CD4-positive, alpha-beta memory T cell (primary cell): ENCODE results near the gene HMCN2. TPM values are rescaled to one million over a fixed set of nuclear protein-coding genes. Genes with fewer than 3 reads are reported as not detected.
"Not testable (repeated sequence)": the region's sequence is repeated elsewhere in the genome, so short reads cannot be mapped to it uniquely, and the experiment has no call there.

Source experiments
- CTCF ChIA-PET: fragments of 350-600 bp; sonication (Branson Sonifier 250); formaldehyde crosslinking; loops from one replicate; lab custom pipeline; 2021; ENCODE audit warnings: inconsistent platforms; ENCODE audit not compliant: partially characterized antibody; lab: Charles Lee
- POLR2A ChIA-PET: fragments of 350-600 bp; sonication (Branson Sonifier 250); formaldehyde crosslinking; loops from one replicate; lab custom pipeline; 2021; ENCODE audit not compliant: partially characterized antibody; lab: Charles Lee
- DNase-seq, 5 donors: peaks; one replicate each; pipeline versions ENCODE4 v3.0.0 to v3.0.0-alpha.2; 2020 to 2022; ENCODE audit warnings: mixed read lengths in 1 of 5
- H3K27ac ChIP-seq: one replicate; pipeline ENCODE4 v1.7.0; 2013; ENCODE audit warnings: low read depth, low read length
- H3K27me3 ChIP-seq: 2 replicates; pipeline ENCODE4 v1.7.0; 2013; ENCODE audit warnings: mild to moderate bottlenecking, low read length, moderate library complexity; ENCODE audit not compliant: insufficient read depth
- H3K36me3 ChIP-seq: 2 replicates; pipeline ENCODE4 v1.7.0; 2013; ENCODE audit warnings: mild to moderate bottlenecking, low read length, moderate library complexity; ENCODE audit not compliant: insufficient read depth
- H3K4me1 ChIP-seq: 2 replicates; pipeline ENCODE4 v1.7.0; 2013; ENCODE audit warnings: mild to moderate bottlenecking, low read length, moderate library complexity; ENCODE audit not compliant: insufficient read depth
- H3K4me3 ChIP-seq, 2 donors: one replicate each; pipeline ENCODE4 v1.7.0; 2013; ENCODE audit warnings: low read length in 2 of 2, mild to moderate bottlenecking in 1 of 2
- H3K9me3 ChIP-seq, 2 donors: one replicate each; pipeline ENCODE4 v1.7.0; 2013; ENCODE audit warnings: low read length in 2 of 2, control low read depth in 1 of 2; ENCODE audit not compliant: control insufficient read depth in 1 of 2
- H3K27ac Mint-ChIP-seq, 7 donors: one replicate each; pipeline ENCODE4 v1.8.0; 2020 to 2021; ENCODE audit warnings: mixed read lengths in 7 of 7, mild to moderate bottlenecking in 6 of 7, inconsistent platforms in 3 of 7, moderate library complexity in 3 of 7
- H3K27me3 Mint-ChIP-seq, 2 donors: one replicate each; pipeline ENCODE4 v1.8.0; 2020 to 2021; ENCODE audit warnings: mixed read lengths in 2 of 2
- H3K36me3 Mint-ChIP-seq, 2 donors: one replicate each; pipeline ENCODE4 v1.8.0; 2020 to 2021; ENCODE audit warnings: mixed read lengths in 2 of 2, inconsistent platforms in 1 of 2, mild to moderate bottlenecking in 1 of 2
- H3K4me1 Mint-ChIP-seq, 4 donors: one replicate each; pipeline ENCODE4 v1.8.0; 2020 to 2021; ENCODE audit warnings: mixed read lengths in 4 of 4, mild to moderate bottlenecking in 1 of 4
- H3K4me3 Mint-ChIP-seq, 8 donors: one replicate each; pipeline ENCODE4 v1.8.0; 2020 to 2021; ENCODE audit warnings: mixed read lengths in 8 of 8, mild to moderate bottlenecking in 7 of 8, moderate library complexity in 6 of 8, inconsistent platforms in 3 of 8
- H3K9me3 Mint-ChIP-seq, 8 donors: one replicate each; pipeline ENCODE4 v1.8.0; 2020 to 2021; ENCODE audit warnings: mixed read lengths in 8 of 8, mild to moderate bottlenecking in 5 of 8, inconsistent platforms in 3 of 8, moderate library complexity in 1 of 8
- intact Hi-C: fragments of 100-400 bp; cut with micrococcal nuclease; formaldehyde crosslinking; loops from one replicate; pipeline ENCODE4 v1.15.1; 2023
- polyA plus RNA-seq, 2 donors: library from polyadenylated mRNA; unstranded; fragments of 300-500 nt; fragmentation: Illumina TruSeq; gene quantifications; one replicate each; pipeline ENCODE4 v1.2.3, GENCODE V29; 2021
- total RNA-seq, 2 experiments: library from RNA; stranded (reverse); gene quantifications; one replicate each; pipeline ENCODE4 v1.2.3, GENCODE V29; 2021

The HMCN2 gene
- total and polyA plus RNA-seq, 4 experiments from 2014 or later: not detected

DNA sequence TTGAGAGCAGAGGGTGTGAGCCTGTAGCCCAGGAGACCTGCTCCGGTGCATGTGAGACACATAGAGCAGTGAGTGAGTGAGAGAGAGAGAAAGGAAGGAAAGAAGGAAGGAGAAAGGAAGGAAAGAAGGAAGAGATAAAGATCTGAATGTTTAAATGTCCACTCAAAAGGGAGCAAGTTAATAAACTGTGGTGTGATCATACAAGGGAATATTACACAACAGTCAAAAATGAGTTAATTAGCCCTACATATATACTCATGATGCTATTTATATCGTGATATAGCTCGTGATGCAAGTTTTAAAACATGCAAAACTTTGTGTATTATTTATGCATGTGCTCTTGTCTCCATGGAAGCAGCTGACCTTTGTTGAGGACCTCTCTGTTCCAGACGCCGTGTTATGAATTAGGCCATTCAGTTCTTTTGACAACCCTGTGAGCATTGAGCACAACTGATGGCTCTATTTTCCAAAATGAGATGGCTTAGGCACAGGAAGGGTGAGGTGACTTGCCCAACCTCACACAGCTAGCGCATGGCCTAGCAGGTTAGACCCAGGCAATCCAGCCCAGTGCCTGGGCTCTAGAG, 70.6 kb downstream of the HMCN2 start:
- ChIA-PET CTCF (no interaction called here), POLR2A (no interaction called here)
- H3K4me1 ChIP-seq: no peaks in the 10 kb centered on the region
- H3K27me3 ChIP-seq: no peaks in the 10 kb centered on the region
- no peaks in the 10 kb centered on the region for H3K9me3 Mint-ChIP-seq
- no peak overlapping the region for H3K4me3 ChIP-seq
- intact Hi-C loops: no loop called here
- no peaks in the 10 kb centered on the region for H3K9me3 ChIP-seq
- H3K27ac Mint-ChIP-seq: no peak overlapping the region
- H3K36me3 ChIP-seq: no peaks in the 10 kb centered on the region
- no peak overlapping the region for H3K27ac ChIP-seq
- no peak overlapping the region for H3K4me3 Mint-ChIP-seq
- H3K27me3 Mint-ChIP-seq: peaks cover 12 to 23% of the 10 kb centered on the region in 2 donors
- no peaks in the 10 kb centered on the region for H3K36me3 Mint-ChIP-seq
- no peak for DNase-seq
- H3K4me1 Mint-ChIP-seq: peaks cover 0 to 1% (median 0%) of the 10 kb centered on the region in 4 donors

DNA sequence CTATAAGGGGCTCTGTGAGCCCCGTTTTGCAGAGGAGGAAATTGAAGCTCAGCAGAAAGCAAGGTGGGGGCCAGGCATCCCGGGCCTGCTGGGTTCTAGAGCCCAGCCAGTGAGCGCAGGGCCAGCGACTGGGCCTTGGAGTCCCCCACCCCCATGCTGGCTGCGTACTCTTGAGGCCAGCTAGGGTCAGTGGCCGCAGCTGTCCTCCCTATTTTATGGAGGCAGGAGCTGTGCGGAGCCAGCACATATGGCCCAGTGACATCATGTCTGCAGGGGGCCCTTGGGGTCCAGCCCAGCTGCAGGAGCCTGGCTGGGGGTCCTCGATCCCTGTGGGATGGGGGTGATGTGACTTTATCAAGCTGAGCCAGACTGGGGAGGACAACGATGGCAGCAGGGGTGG, 71.3 kb downstream of the HMCN2 start:
- Mint-ChIP-seq H3K4me1 (peaks cover 0 to 1% (median 0%) of the 10 kb centered on the region in 4 donors), H3K4me3 (no peak overlapping the region), H3K36me3 (no peaks in the 10 kb centered on the region), H3K27me3 (peaks cover 12 to 23% of the 10 kb centered on the region in 2 donors), H3K9me3 (no peaks in the 10 kb centered on the region), H3K27ac (no peak overlapping the region)
- Histone ChIP-seq H3K27me3 (no peaks in the 10 kb centered on the region), H3K36me3 (no peaks in the 10 kb centered on the region), H3K27ac (no peak overlapping the region), H3K4me1 (no peaks in the 10 kb centered on the region), H3K4me3 (no peak overlapping the region), H3K9me3 (no peaks in the 10 kb centered on the region)
- ChIA-PET CTCF (no interaction called here), POLR2A (no interaction called here)
- intact Hi-C loops: no loop called here
- DNase-seq: no peak

DNA sequence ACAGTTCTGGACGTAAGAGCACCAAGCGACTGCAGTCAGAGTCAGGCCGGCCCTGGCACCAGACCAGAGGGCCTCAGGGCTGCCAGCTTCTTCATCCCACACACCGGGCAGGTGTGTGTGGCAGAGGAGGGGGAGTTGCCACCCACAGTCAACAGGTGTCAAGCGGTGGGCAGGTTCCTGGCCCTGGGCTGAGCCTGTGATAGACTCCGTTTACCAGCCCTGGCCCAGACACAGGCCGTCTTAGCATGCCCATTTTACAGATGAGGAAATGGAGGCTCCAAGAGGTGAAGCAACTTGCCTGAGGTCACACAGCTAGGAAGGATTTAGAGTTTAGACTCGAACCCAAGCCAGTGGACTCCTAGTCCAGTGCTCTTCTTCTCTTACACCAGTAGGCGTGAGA, 71.8 kb downstream of the HMCN2 start:
- peaks cover 0 to 1% (median 0%) of the 10 kb centered on the region in 4 donors for H3K4me1 Mint-ChIP-seq
- no peak for DNase-seq
- intact Hi-C loops: no loop called here
- H3K4me3 Mint-ChIP-seq: no peak overlapping the region
- no peaks in the 10 kb centered on the region for H3K36me3 ChIP-seq
- H3K4me1 ChIP-seq: no peaks in the 10 kb centered on the region
- H3K27ac ChIP-seq: no peak overlapping the region
- ChIA-PET CTCF (no interaction called here), POLR2A (no interaction called here)
- H3K27me3 ChIP-seq: no peaks in the 10 kb centered on the region
- no peaks in the 10 kb centered on the region for H3K9me3 ChIP-seq
- H3K4me3 ChIP-seq: no peak overlapping the region
- H3K27me3 Mint-ChIP-seq: peaks cover 10 to 23% of the 10 kb centered on the region in 2 donors
- H3K9me3 Mint-ChIP-seq: no peaks in the 10 kb centered on the region
- H3K36me3 Mint-ChIP-seq: no peaks in the 10 kb centered on the region
- H3K27ac Mint-ChIP-seq: no peak overlapping the region

DNA sequence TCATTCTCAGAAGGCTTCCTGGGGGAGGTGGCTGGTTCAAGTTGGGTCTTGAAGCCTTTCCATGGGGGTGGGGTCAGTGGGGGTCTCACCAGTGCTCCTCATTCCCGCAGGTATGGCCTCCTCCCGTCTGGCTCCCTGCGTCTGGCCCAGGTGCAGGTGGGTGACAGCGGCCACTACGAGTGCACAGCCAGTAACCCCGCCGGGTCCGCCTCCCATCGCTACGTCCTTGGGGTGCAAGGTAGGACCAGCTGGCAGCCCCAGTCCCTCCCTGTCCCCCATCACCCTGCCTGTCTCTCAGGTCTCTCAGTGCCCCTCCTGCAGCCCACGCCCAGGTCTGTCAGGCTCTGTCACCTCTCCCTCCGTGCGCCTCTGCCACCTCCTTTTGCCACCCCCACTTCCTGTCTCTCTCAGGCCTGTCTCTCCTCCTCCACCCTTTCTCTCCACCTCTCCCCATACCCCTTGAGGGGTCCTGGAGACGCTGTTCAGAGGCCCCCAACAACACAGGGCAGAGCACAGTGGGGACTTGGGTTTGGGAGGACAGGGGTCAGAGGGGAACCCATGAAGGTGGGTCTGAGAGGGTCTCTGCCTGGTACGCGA, 72.3 kb downstream of the HMCN2 start:
- no peaks in the 10 kb centered on the region for H3K4me1 ChIP-seq
- no peak overlapping the region for H3K4me3 ChIP-seq
- peaks cover 0 to 1% (median 0%) of the 10 kb centered on the region in 4 donors for H3K4me1 Mint-ChIP-seq
- H3K9me3 Mint-ChIP-seq: no peaks in the 10 kb centered on the region
- peaks cover 10 to 20% of the 10 kb centered on the region in 2 donors for H3K27me3 Mint-ChIP-seq
- ChIA-PET CTCF (no interaction called here), POLR2A (no interaction called here)
- no peaks in the 10 kb centered on the region for H3K36me3 Mint-ChIP-seq
- intact Hi-C loops: no loop called here
- H3K4me3 Mint-ChIP-seq: no peak overlapping the region
- DNase-seq: no peak
- H3K9me3 ChIP-seq: no peaks in the 10 kb centered on the region
- no peak overlapping the region for H3K27ac ChIP-seq
- H3K27me3 ChIP-seq: no peaks in the 10 kb centered on the region
- no peaks in the 10 kb centered on the region for H3K36me3 ChIP-seq
- H3K27ac Mint-ChIP-seq: no peak overlapping the region

DNA sequence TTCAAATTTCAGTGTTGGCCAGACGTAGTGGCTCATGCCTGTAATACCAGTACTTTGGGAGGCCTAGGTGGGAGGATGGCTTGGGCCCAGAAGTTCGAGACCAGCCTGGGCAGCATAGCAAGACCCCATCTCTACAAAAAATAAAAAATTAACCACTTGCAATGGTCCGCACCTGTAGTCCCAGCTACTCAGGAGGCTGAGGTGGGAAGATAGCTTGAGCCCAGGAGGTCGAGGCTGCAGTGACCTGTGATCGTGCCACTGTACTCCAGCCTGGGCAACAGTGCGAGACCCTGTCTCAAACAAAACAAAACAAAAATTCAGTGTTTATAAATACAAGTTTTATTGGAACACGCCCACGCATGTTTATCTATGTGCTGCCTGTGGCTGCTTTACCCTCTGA, 73.3 kb downstream of the HMCN2 start:
- H3K9me3 Mint-ChIP-seq, CTCF ChIA-PET, H3K4me1 Mint-ChIP-seq, H3K4me3 ChIP-seq, H3K27ac Mint-ChIP-seq, H3K4me1 ChIP-seq, POLR2A ChIA-PET, H3K9me3 ChIP-seq, H3K4me3 Mint-ChIP-seq, H3K36me3 Mint-ChIP-seq, H3K27ac ChIP-seq, H3K27me3 ChIP-seq, H3K36me3 ChIP-seq, DNase-seq, intact Hi-C loops: not testable (repeated sequence)
- H3K27me3 Mint-ChIP-seq: peaks cover 5 to 12% of the 10 kb centered on the region in 2 donors

DNA sequence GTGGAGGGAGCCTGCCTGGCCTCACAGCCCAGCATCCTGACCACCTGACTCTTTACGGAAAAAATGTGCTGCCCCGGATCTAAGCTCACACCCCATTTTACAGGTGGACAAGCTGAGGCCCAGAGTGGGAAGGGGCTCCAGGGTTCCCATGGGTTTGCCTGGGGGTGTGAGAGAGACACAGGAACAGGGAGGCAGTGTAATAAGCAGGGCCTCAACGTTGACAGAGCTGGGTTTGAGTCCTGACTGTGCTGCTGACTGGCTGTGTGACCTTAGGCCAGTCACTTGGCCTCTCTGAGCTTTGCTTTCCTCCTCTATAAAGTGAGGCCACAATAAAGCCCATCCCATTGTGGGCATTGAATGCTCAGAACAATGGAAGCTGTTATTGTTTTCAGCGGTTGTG, 73.7 kb downstream of the HMCN2 start:
- ChIA-PET POLR2A (no interaction called here), CTCF (interaction anchor here (2.0 kb wide), 1 partner anchor 14 kb away, joined by 4 read pairs; no protein-coding TSS in a partner anchor)
- Mint-ChIP-seq H3K4me1 (peaks cover 0 to 1% (median 0%) of the 10 kb centered on the region in 4 donors), H3K27ac (no peak overlapping the region), H3K4me3 (no peak overlapping the region), H3K27me3 (peaks cover 3 to 11% of the 10 kb centered on the region in 2 donors), H3K9me3 (no peaks in the 10 kb centered on the region), H3K36me3 (no peaks in the 10 kb centered on the region)
- no peaks in the 10 kb centered on the region for H3K4me1 ChIP-seq
- intact Hi-C loops: no loop called here
- H3K27ac ChIP-seq: no peak overlapping the region
- no peak for DNase-seq
- no peaks in the 10 kb centered on the region for H3K36me3 ChIP-seq
- no peaks in the 10 kb centered on the region for H3K27me3 ChIP-seq
- H3K4me3 ChIP-seq: no peak overlapping the region
- H3K9me3 ChIP-seq: no peaks in the 10 kb centered on the region

DNA sequence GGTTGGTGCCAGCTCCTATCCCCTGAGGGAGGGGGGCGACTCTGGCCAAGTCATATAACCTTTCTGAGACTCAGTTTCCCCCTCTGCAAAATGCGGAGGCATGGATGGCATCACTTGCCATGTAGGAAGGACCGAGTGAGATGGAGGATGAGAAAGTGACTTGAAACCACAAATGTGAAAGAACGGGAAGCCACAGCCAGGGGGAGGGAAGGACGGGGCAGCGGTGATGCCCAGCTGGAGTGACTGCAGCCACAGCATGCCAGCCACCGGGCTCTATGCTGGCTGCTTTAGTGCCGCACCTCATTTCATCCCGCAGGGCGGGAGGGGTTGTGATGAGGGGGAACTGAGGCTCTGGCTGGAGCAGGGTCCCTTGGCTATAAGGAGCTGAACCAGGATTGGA, 74.5 kb downstream of the HMCN2 start:
- CTCF ChIA-PET: interaction anchor here (2.0 kb wide), 1 partner anchor 14 kb away, joined by 4 read pairs; no protein-coding TSS in a partner anchor
- intact Hi-C loops: no loop called here
- Mint-ChIP-seq H3K4me1 (peaks cover 0 to 1% (median 0%) of the 10 kb centered on the region in 4 donors), H3K36me3 (no peaks in the 10 kb centered on the region), H3K9me3 (no peaks in the 10 kb centered on the region), H3K27ac (no peak overlapping the region), H3K27me3 (peaks cover 2 to 8% of the 10 kb centered on the region in 2 donors), H3K4me3 (peak overlapping the region in 1 of 8 donors; percentile 4)
- no peaks in the 10 kb centered on the region for H3K36me3 ChIP-seq
- DNase-seq: no peak
- no peak overlapping the region for H3K4me3 ChIP-seq
- no peaks in the 10 kb centered on the region for H3K9me3 ChIP-seq
- H3K27ac ChIP-seq: no peak overlapping the region
- H3K27me3 ChIP-seq: no peaks in the 10 kb centered on the region
- POLR2A ChIA-PET: no interaction called here
- no peaks in the 10 kb centered on the region for H3K4me1 ChIP-seq
